Measurements from ENCODE around the gene YY1. TPM values are rescaled to one million over a fixed set of nuclear protein-coding genes. Genes with fewer than 3 reads are reported as not detected.
A peak's percentile ranks its signal among the peaks of the same experiment; 100 is the strongest.

The YY1 gene
- total and polyA plus RNA-seq, 2 experiments from 2014 or later = 32.6 to 58.5 TPM

DNA sequence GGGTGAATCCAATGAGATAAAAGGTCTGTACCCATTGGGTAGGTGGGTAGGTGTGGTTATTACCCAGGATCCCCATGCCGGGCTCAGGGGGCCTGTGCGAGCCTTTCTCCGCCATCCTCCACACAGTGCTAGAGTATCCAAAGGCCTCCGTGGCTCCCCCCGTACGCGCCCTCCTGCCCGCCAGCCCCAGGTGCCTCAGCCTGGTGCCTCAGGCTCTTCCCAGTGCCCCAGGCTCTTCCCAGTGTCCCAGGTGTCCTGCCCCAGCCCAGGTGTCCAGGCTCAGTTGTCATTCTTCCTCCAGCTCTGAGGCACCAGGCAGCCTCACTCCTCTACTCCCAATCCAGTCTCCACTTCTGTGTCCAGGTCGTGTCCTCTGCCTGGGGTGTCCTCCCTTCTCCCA, 27.6 kb upstream of the YY1 start:
- no peaks in the 10 kb centered on the region for H3K9me2 ChIP-seq (replicated peaks; ENCODE audit: insufficient read depth)
- peaks cover 19% of the 10 kb centered on the region for H3K4me1 ChIP-seq (ENCODE audit: insufficient read depth)
- no peaks in the 10 kb centered on the region for H3K27me3 ChIP-seq
- peaks cover 16% of the 10 kb centered on the region for H3K79me2 ChIP-seq
- H3K4me2 ChIP-seq = no peak overlapping the region
- H4K20me1 ChIP-seq (ENCODE audit: insufficient read depth, poor library complexity, severe bottlenecking) = no peaks in the 10 kb centered on the region
- no peak overlapping the region for H2AFZ ChIP-seq
- TF ChIP-seq, protein P1, sequence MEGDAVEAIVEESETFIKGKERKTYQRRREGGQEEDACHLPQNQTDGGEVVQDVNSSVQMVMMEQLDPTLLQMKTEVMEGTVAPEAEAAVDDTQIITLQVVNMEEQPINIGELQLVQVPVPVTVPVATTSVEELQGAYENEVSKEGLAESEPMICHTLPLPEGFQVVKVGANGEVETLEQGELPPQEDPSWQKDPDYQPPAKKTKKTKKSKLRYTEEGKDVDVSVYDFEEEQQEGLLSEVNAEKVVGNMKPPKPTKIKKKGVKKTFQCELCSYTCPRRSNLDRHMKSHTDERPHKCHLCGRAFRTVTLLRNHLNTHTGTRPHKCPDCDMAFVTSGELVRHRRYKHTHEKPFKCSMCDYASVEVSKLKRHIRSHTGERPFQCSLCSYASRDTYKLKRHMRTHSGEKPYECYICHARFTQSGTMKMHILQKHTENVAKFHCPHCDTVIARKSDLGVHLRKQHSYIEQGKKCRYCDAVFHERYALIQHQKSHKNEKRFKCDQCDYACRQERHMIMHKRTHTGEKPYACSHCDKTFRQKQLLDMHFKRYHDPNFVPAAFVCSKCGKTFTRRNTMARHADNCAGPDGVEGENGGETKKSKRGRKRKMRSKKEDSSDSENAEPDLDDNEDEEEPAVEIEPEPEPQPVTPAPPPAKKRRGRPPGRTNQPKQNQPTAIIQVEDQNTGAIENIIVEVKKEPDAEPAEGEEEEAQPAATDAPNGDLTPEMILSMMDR (IDR thresholded peaks at IDR 0.05; ENCODE audit: poor library complexity) = no peak
- TF ChIP-seq EZH2 (IDR thresholded peaks at IDR 0.05; ENCODE audit: borderline replicate concordance) = no peak
- no peak for TF ChIP-seq EZH2phosphoT487 (IDR thresholded peaks at IDR 0.05; ENCODE audit: low read depth, severe bottlenecking, unreplicated experiment)
- no peak overlapping the region for H3K27ac ChIP-seq
- H3K4me3 ChIP-seq = no peak overlapping the region
- DNase-seq (ENCODE audit: low spot score) = no peak
- H3K9me3 ChIP-seq (ENCODE audit: low read depth) = no peaks in the 10 kb centered on the region
- no peaks in the 10 kb centered on the region for H3K36me3 ChIP-seq (replicated peaks; ENCODE audit: insufficient read depth, low read depth)
- 93% methylated on average over 9 of the region's 9 CpGs for WGBS (ENCODE audit: low lambda C conversion rate, missing lambda C conversion rate)

DNA sequence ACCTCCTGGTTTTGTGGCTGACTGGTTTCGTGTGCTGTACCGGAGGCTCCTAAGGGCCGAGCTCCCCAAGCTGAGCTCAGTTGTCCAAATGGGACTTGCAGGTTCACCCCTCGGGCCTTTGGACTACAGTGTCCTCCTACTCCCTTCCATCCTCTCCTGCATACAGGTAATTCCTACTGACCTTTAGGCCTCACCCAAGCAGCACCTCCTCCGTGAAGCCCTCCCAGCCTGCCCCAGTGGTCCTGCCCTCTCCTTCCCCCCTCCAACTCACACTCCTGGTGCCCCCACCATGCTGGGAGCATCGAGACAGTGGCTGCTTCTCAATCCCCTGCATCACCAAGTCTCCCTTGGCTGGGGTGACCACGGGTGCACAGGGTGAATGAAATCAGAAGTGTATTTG, 27.1 kb upstream of the YY1 start:
- Histone ChIP-seq H3K27ac (no peak overlapping the region), H4K20me1 (ENCODE audit: insufficient read depth, poor library complexity, severe bottlenecking) (no peaks in the 10 kb centered on the region), H3K36me3 (replicated peaks; ENCODE audit: insufficient read depth, low read depth) (no peaks in the 10 kb centered on the region), H3K9me3 (ENCODE audit: low read depth) (no peaks in the 10 kb centered on the region), H3K9me2 (replicated peaks; ENCODE audit: insufficient read depth) (no peaks in the 10 kb centered on the region), H2AFZ (no peak overlapping the region), H3K4me1 (ENCODE audit: insufficient read depth) (peaks cover 19% of the 10 kb centered on the region), H3K79me2 (peaks cover 16% of the 10 kb centered on the region), H3K4me2 (no peak overlapping the region), H3K4me3 (no peak overlapping the region), H3K27me3 (no peaks in the 10 kb centered on the region)
- WGBS (ENCODE audit: low lambda C conversion rate, missing lambda C conversion rate) = 95% methylated on average over 7 of the region's 7 CpGs
- no peak for TF ChIP-seq EZH2phosphoT487 (IDR thresholded peaks at IDR 0.05; ENCODE audit: low read depth, severe bottlenecking, unreplicated experiment)
- TF ChIP-seq, protein P1 (IDR thresholded peaks at IDR 0.05; ENCODE audit: poor library complexity) = no peak
- no peak for TF ChIP-seq EZH2 (IDR thresholded peaks at IDR 0.05; ENCODE audit: borderline replicate concordance)
- DNase-seq (ENCODE audit: low spot score) = no peak

DNA sequence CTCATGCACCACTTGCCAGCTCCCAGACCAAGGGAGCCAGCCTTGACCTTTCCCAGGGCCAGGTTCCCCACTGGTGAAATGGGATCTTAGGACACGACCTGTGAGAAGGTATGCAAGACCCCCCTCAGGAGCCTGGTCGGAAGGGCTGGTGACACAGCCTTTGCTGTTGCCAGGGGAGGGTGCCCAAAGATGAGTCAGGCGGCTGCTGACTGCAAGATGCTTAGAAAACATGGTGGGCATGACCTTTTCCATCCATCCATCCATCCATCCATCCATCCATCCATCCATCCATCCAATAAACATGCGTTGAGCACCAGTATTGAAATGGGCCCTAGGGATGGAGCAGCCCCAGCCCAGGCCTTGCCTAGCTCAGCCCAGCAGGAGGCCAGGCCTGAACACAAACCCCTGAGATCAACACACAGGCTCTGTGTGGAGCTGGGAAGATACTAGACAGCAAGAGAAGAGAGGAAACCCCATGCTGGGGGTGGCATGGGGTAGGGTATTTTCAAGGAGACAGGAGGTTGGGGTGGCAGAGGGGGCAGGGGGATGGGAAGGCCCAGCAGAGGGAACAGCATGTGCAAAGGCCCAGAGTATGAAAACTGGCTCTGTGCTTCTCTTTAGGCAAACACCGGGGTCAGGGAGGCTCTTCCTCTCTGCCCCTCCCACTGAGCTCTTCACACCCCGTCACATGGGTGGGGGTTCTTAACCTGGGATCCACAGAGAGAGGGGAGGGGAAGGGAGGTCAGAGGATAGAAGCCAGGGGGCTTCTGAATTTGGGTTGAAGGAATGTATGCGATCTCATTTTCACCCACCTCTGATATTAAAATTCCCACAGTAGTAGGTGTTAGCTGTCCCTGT, 26.2 kb upstream of the YY1 start:
- no peak for DNase-seq (ENCODE audit: low spot score)
- Histone ChIP-seq H3K79me2 (peaks cover 16% of the 10 kb centered on the region), H3K36me3 (replicated peaks; ENCODE audit: insufficient read depth, low read depth) (no peaks in the 10 kb centered on the region), H3K9me2 (replicated peaks; ENCODE audit: insufficient read depth) (no peaks in the 10 kb centered on the region), H2AFZ (no peak overlapping the region), H3K27ac (peak overlapping the region; percentile 100), H4K20me1 (ENCODE audit: insufficient read depth, poor library complexity, severe bottlenecking) (no peaks in the 10 kb centered on the region), H3K4me1 (ENCODE audit: insufficient read depth) (peaks cover 19% of the 10 kb centered on the region), H3K9me3 (ENCODE audit: low read depth) (no peaks in the 10 kb centered on the region), H3K4me2 (peak overlapping the region; percentile 90), H3K4me3 (no peak overlapping the region), H3K27me3 (no peaks in the 10 kb centered on the region)
- WGBS (ENCODE audit: low lambda C conversion rate, missing lambda C conversion rate) = 90% methylated on average over 7 of the region's 7 CpGs
- TF ChIP-seq, protein P1 (IDR thresholded peaks at IDR 0.05; ENCODE audit: poor library complexity) = no peak
- no peak for TF ChIP-seq EZH2 (IDR thresholded peaks at IDR 0.05; ENCODE audit: borderline replicate concordance)
- no peak for TF ChIP-seq EZH2phosphoT487 (IDR thresholded peaks at IDR 0.05; ENCODE audit: low read depth, severe bottlenecking, unreplicated experiment)
